NCI-H2081 (cell line): ENCODE results near the gene BCAS1.

Experiments
- DNase-seq, 2 experiments: peaks; one replicate each; lab custom pipeline; 2025; lab: John Stamatoyannopoulos, UW

BCAS1 gene

DNA sequence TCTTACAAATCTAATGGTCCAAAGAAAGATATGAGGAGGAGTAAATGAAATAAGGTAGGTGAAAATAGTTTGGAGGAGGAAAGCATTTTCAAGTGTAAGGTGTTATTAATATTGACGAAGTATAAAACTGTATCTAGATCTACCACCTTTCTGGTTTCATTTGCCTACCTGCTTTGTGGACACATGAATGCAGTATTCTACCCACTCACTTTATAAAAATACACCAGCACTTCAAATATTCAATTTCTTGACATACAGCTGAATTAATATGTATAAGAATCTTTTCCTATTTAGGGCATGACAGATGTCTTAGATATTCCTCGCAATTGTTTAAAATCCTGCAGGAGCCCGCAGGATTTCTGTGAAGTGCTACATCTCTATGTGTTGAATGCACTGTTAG is 108.0 kb downstream of the BCAS1 start:
- DNase-seq, result no peak

DNA sequence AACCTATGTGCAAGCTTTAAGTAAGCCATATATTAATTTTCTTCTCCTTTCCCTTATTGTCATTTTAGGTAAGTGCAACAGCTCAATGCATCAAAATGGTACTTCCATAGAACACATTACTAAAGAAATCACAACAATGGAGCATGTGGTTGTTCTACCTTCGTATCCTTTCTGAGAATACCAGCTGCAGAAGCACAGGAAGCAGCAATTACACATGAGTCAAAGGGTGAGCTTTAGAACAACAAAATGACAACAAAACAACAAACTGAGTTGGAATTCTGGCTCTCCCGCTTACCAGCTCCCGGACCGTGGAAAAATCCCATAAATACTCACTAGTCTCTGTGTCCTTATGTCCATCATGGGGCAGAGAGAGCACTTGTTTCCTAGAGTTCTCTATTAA is 108.9 kb downstream of the BCAS1 start:
- no peak for DNase-seq

DNA sequence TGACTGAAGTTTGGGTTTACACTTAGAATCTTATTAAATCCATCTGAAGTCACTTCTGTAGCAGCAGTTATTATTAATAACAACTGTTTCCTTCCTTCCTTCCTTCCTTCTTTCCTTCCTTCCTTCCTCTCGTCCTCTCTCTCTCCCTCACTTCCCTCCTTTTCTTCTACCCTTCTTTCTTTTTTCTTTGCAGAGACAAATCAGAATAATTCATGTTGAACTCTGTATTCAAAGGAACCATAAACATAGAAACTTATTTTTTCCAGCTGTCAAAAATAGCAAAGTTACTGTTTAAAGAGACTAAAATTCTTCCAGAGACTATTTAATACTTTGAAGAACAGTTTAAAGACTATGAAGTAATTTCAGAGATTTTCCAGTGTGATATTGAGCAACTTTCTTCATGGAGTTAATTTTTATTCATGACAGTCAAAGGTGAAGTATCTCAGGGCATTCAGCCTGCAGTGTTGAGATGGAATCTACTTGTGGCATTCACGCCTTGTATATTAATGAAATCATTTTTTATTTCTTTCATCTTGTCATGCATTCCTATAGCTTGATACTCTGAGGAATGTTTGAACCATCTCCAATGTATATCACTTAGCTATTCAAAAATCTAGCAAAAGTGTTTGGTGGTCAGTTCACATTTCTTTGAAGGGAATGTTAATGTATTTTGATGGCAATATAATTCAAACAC is 109.7 kb downstream of the BCAS1 start:
- DNase-seq, result no peak

DNA sequence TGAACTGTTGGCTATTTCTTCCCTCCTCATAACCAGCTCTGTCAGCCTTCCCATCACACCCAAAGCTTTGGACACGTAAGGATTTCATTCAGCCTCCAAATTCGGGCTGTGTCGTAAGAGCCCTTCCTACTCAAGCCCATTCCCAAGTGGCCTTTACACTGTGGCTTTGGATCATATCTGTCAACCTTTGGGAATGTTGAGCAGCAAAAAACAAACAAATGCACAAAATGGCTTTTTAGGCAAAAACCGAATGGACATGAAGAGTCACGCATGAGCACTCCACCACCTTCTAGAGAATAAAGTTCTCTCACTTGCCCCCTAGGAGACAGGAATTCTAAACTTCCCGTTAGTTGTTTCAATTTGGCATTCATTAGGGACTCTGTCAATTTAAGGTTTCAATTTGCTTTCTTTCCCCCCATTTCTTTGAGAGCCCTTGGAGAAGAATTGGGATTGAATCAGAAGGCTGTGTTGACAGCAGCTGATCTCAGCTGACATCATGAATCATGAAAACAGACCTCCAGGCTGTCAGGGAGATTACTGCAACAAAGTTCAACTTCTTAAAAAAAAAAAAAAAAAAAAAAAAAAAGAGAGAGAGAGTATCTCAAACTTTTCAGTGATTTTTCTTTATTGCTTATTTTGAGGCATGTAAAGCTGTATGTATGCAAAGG is 110.3 kb downstream of the BCAS1 start:
- DNase-seq, result no peak

DNA sequence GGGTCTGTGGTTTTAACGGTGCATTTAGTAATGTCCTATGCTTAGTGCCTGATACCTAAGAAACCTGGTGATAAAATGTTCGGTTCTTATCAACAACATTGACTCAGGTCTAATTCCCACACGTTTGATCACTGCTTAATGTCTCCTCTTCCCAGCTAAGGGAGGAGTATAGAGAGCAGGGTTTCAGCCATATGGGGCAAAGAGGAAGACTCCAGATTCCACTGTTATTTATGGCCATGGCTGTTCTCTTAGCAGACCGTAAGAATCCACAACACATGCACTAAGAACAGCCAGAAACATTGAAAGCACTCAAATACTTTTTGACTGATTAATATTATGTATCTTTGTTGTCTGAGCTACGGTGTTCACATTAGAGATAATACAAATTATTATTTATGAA is 112.1 kb downstream of the BCAS1 start:
- DNase-seq, result no peak

DNA sequence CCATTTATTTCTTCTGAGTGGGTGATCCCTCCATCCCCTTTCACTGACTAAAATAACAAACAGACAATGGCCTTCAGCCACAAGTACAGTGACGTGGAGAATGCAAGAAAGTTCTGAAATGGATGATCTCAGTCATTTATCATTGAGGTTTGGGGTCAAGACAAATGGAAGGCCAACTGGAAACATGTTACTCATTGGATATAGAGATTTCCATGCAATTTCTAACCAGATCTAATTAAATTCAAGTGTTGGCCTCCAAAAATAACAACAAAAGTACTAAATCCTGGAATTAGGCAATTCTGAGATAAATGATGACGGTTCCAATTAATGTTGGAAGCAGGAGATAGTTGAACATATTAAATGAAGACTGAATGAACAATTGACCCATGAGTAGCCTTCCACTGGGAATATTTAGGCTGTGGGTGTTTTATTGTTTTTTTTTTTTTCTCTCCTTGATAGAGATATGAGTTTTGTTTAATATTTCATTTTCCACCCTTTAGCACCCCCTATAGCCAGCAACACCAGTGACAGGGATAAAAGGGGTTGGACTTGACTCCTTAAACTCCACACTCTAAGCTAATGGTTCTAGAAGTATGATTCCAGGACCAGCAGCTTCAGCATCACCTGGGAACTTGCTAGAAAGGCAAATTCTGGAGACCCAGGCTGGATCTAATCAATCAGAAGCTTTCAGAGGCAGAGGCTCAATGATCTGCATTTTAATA is 112.8 kb downstream of the BCAS1 start:
- no peak for DNase-seq

DNA sequence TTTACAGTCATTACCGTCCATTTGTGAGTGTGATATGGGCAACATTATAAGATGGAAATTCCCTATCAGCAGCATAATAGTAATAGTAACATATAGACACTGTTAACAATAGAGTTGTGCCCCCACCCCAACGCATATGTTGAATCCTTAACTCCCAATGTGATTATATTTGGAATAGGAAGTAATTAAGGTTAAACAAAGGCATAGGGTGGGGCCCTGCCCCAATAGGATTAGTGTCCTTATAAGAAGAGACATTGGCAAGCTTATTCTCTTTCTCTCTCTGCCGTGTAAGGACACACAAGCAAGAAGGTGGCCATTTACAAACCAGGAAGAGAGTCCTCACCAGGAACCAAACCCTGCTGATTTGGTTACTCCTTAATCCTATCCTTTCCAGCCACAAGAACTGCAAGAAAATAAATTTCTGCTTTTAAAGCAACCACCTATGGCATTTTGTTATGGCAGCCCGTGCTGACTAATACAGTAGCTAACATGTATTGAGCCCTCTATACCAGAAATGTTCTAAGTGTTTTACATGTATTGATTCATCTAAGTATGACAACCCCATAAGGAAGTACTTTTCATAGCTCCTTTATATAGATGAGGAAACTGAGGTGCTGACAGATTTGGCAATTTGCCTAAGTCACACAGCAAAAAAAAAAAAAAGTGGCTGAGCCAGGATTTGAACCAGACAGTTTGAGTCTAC is 114.2 kb downstream of the BCAS1 start:
- no peak for DNase-seq

DNA sequence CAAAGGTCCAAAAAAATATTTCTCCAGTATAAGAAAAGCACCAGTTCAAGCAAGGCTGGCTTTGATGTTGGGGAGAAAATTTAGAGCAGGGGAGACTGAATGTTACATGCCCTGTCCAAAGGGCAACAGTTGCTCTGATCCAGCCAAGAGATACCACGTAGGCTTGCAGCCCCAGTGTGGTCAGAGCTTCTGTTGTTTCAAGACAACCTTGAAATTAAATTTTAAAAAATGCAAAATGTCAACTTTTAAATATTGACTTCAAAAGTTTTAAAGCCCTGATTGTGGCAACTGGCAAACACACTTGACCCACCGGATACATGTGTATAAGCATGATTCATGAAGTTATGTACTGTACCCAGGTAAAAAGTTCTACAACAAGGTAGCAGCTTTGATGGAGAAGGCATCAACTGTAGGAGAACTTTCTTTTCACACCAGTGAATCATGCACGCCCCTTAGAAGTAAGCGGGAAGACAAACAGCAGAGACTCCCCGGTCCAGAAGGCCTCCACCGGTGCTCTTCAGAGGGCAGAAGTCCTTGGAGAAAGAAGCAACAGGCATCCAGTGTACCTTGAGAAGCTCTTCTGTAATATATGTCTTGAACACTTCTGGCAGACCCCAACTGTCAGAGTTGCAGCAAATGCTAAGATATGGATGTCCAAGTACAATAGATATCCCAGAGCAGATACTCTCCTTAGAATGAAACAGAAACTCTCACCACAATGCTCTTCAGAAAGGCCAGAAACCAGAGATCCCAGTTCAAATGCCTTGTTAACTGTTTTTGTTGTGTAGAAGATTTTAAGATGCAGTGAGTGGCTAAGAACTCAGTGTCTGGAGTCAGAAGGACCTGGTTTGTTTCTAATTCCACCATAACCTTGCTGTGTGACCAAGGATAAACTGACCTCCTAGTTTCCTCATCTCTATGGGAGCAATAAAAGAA is 115.4 kb downstream of the BCAS1 start:
- DNase-seq, result no peak

DNA sequence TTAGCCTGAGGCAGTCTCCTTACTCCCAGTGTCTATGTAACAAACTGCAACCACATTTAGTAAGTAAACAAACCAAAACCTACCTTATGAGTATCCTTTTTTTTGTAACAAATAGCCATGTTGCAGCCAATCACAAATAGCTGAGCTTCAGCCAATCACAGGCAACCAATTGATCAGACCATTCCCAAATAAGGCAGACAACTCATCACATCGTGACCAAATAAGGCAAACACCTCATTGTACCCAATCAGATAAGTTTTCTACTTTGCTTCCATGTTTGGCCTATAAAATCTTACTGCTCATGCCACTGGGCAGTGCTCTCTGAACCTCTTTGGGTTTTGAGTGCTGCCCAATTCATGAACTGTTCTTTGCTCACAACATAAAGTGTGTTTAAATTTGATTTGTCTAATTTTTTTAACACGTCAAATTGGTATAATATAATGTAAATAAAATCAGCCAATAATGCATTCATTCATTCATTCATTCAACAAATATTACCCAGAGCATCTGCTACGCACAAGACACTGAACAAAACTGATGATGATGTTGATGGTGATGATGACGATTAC is 117.8 kb downstream of the BCAS1 start:
- DNase-seq, result no peak

DNA sequence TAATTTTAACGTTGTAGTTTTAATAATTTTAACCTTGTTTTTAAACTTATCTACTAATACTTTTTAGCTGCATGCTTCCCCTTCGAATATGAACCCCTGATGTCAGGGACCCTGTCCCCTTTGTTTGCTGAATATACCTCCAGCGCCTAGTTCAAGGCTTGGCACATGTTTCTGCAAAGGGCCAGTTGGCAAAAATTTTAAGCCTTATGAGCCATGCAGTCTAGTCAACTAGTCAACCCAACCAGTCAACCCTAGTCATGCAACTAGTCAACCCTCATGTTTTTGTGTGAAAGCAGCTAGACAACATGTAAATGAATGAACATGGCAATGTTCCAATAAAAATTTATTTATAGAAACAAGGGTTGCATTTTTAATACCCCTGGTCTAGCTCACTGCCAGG is 119.8 kb downstream of the BCAS1 start:
- DNase-seq, result no peak

DNA sequence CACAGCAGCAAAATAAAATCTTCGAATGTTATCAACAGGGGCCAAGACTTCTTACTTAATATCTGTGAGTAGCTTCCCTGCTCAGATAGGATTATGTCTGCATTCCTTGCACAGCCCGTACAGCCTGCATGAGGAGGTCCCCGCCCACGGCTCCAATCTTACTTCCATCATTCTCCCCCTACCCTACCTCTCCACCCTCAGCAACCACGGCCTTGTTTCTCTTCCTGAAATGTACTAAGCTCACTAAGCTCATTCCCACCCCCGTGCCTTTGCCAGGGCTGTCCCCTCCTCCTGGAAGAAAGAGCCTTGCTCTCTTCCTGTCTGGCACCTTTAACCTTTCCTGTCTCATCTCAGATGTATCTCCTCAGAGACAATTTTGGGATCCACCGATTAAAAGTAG is 120.4 kb downstream of the BCAS1 start:
- DNase-seq, result no peak

DNA sequence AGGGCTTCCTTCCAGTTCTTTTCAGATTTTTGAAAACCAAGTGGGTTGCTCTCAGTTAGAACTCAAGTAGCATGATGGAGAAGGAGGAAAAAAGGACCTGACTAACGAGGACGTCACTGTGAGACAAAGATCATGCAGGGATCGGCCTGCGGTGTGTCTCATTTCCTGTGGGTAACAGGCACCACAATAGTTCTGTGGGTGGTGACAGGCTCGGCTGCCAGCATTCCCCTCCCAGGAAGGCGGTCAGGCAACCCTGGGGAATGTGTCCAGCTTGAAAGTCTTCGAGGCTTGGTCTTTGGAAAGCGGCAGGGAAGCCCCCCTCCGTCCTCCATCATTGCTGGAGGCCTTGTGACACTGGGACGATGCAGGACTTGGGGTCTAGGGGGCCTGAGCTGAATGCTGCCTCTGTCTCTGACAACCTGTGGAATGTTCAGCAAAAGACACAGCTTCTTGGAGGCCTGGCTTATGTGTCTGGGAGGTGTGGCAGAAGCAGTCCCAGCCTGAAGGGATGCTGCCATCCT is 121.0 kb downstream of the BCAS1 start:
- no peak for DNase-seq

DNA sequence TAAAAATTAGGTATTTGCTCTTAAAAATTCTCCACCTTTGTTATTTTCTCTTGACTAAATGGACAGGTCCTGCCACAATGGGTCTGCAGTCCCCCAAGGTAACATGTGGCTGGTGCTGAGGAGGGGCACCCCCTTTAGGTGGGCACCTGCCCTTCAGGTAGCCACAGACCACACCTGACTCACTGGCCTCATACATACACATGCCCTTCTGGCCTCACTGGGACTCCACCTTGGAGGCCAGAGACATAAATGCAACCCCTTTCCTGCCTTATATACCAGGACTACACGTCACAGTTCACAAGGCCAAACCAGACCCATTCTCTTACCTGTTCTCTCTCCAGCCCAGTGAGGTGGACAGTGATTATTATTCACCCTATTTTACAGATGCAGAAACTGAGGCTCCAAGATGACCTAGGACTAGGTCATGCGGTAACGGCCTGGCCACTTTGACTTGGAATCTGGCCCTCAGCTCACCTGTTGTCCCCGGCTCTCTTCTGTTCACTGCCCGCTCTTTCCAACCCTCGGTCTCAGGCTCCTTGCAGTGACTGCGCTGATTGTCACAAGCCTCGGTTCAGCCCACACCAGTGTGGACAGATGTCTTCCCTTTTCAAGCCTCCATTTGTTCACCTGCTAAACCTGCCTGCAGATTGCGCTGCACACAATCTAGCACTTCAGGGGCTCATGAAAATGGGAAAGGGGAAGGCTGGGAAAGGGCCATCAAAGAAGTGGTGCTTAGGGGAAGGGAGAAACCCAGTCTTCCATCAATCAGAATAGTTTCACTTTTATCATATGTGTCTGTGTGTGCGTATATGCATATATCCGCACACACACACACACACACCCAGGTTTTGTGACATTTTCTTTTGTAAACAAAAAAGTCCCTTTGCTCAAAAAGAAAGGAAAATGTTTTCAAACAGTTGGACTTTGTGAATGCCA is 121.7 kb downstream of the BCAS1 start:
- DNase-seq, result no peak

DNA sequence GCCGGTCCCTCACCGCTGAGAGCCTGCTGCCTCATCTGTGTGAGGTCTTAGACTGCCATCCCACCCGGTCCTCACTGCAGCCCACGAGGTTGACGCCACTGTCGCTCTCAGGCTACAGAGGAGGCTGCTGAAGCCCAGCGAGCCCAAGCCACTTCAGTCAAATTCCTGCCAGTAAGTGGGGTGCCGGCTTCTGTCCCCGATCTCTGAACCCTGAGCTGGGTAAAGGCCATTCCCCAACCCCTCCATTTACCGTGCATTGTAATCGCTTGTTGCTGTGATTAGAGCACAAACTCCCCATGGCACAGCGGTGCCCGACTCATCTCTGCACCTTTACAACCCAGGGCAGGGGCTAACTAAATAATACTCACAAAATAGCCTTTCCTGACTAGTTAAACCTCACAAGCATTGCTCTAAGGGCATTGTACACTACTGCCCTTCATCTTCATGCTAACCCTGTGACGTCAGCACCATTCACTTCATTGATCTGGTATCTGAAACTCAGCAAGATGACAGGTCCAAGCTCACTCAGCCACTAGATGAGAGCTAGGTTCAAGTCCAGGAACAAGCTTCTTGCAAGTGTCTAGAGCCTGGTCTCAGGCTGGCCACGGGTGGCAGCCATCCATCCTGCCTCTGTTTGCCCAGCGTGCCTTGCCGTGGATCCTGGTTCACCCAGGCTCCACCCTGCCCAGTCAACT is 122.7 kb downstream of the BCAS1 start:
- DNase-seq, result no peak

DNA sequence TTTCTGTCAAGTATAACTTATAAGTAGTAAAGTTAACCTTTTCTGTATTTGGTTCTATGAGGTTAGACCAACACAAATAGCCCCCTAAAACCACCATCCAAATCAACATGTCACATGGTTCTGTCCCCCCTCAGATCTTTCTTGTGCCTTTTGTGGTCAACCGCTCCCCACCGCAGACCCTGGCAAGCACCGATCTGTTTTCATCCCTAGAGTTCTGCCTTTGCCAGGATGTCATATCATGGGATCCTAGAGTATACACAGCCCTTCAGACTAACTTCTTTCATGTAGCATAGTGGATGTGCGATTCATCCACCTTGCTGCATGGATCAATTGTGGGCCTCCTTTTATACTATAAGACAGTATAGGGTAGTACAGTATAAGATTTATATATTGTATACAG is 124.3 kb downstream of the BCAS1 start:
- DNase-seq, result no peak

DNA sequence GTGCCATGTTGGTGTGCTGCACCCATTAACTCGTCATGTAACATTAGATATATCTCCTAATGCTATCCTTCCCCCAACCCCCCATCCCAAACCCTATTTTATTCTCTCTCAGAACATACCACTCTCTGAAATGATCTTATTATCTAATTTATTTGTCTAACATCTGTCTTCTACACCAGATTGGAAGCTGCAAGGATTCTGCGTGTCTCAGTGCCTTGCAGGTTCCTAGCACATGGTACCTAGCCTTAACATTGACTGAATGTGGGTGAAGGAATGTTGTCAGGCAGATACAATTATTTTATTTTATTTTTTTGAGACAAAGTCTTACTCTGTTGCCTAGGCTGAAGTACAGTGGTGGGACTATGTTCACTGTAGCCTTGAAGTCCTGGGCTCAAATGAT is 124.9 kb downstream of the BCAS1 start:
- no peak for DNase-seq

DNA sequence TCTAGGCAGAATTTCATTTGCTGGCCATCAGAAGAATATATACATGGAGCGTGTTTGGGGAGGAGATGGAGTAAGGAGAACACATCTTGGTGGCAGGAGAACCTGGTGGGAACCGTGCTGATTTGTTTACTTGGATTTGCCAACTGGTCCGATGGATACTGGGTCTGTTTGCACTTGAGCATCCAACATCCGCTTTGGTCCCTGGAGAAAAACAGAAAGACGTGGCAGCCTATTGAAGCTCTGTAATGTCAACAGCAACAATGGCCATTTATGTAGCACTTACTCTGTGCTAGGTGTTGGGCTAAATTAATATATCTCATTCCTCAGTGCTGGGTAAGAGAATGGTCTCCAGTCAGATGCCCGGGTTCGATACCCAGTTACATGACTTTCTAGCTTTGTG is 125.6 kb downstream of the BCAS1 start:
- no peak for DNase-seq

DNA sequence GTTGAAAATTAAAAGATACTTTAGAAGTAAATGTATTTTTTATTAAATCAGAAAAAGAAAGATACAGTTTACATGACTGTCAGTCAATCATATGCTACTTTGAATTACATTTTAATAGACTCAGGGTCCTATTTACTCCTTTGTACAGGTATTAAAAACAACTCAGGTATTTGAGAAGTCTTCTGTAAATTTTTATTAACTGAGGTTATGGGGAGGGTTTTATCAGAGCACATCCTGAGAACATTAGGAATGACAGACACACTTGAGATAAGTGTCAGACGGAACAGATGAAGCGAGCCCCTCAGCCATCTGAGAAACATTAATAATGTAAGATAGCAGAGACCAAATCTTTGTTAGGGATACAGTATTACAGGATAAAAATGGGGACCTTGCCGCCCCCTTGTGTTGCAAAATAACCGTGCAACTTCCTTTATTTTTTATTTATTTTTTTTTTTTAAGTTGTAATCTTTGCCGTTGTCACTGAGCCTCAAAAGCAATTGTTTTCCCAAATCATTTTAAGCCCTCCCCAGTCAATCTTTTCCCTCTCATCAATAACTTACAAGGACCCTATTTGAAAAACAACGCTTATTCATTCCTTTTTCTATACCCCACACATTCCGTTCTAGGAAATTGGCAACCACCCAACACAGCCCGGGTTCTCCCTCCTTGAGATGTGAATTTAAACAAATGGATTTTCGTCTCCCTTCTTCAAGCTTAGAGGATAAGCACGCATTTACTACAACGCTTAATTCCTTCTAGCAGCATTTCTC is 126.7 kb downstream of the BCAS1 start:
- no peak for DNase-seq

DNA sequence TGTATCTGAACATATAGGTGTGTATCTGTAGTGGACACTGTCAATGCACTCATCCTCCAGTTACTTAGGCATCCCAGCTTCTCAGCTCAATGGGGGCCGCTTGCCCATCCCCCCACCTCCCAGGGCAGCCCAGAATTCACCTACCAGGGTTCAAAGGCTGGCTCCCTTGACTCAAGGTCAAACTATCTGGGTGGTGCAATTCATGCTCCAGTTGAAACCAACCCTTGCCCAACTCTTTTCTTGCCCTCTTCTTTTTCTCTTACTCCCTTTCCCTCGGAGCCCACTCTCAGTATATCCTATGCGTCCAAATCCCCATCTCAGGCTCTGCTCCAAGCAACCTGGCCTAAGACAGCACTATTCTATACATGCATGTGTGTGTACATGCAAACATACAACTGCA is 127.4 kb downstream of the BCAS1 start:
- DNase-seq, result no peak
